ENCODE data around the gene STRA6. TPM values are rescaled to one million over a fixed set of nuclear protein-coding genes. Genes with fewer than 3 reads are reported as not detected.

Gene STRA6
- total RNA-seq, 1 donor from 2014 or later: not detected

GRCh38 chr15:74138642-74139041 is 63.9 kb downstream of the STRA6 start:
- no peak for DNase-seq
- ATAC-seq: no peak
- intact Hi-C loops (cut with micrococcal nuclease): no loop called here

- intact Hi-C loops (cut with micrococcal nuclease): no loop called here
- ATAC-seq (no peak), DNase-seq (no peak)
Observed at GRCh38 chr15:74137537-74137894, 65.1 kb downstream of the STRA6 start.

- peak; percentile 23 for ATAC-seq
- intact Hi-C loops (cut with micrococcal nuclease): no loop called here
- no peak for DNase-seq
Observed at GRCh38 chr15:74136814-74137536, 65.6 kb downstream of the STRA6 start.

- ATAC-seq: no peak
- intact Hi-C loops (cut with micrococcal nuclease): no loop called here
- DNase-seq: peak; percentile 45
Observed at GRCh38 chr15:74136540-74136813, 66.1 kb downstream of the STRA6 start.

DNA sequence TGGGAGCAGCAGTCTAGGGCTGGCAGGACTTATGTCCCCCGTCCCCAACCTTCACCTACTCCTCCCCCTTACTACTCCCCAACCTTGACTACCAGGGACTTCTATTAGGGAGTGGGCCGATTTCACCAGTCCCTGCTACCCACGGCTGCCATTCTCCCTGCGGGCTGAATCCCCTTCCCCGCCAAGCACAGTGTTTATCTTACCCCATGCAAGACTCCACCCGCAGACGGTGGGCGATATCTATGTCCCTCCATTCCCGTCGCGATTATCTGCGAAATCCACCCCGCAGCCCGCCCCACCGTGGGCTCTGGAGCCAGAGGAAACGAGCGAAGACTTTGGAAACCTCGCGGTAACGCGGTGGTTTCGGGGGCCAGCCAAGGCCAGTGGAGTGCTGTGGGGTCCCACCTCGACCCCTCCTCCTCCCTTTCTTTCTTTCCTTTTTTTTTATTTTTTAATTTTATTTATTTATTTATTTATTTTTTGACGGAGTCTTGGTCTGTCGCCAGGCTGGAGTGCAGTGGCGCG is 67.5 kb downstream of the STRA6 start:
- DNase-seq (no peak), ATAC-seq (no peak)
- intact Hi-C loops (cut with micrococcal nuclease): no loop called here

GRCh38 chr15:74134387-74135027 is 68.1 kb downstream of the STRA6 start:
- DNase-seq (peak; percentile 71), ATAC-seq (peak; percentile 45)
- intact Hi-C loops (cut with micrococcal nuclease): no loop called here

DNA sequence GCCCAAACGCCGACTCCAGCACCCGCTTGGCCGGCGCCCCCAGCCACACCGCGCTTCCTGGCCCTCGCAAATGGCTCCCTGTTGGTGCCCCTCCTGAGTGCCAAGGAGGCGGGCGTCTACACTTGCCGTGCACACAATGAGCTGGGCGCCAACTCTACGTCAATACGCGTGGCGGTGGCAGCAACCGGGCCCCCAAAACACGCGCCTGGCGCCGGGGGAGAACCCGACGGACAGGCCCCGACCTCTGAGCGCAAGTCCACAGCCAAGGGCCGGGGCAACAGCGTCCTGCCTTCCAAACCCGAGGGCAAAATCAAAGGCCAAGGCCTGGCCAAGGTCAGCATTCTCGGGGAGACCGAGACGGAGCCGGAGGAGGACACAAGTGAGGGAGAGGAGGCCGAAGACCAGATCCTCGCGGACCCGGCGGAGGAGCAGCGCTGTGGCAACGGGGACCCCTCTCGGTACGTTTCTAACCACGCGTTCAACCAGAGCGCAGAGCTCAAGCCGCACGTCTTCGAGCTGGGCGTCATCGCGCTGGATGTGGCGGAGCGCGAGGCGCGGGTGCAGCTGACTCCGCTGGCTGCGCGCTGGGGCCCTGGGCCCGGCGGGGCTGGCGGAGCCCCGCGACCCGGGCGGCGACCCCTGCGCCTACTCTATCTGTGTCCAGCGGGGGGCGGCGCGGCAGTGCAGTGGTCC is 68.7 kb downstream of the STRA6 start:
- DNase-seq: no peak
- no peak for ATAC-seq

GRCh38 chr15:74132681-74133651 is 69.6 kb downstream of the STRA6 start:
- ATAC-seq: no peak
- no peak for DNase-seq
- intact Hi-C loops (cut with micrococcal nuclease): no loop called here

More for the DNA sequence above, 68.7 kb downstream of the STRA6 start:
- intact Hi-C loops (cut with micrococcal nuclease): no loop called here

DNA sequence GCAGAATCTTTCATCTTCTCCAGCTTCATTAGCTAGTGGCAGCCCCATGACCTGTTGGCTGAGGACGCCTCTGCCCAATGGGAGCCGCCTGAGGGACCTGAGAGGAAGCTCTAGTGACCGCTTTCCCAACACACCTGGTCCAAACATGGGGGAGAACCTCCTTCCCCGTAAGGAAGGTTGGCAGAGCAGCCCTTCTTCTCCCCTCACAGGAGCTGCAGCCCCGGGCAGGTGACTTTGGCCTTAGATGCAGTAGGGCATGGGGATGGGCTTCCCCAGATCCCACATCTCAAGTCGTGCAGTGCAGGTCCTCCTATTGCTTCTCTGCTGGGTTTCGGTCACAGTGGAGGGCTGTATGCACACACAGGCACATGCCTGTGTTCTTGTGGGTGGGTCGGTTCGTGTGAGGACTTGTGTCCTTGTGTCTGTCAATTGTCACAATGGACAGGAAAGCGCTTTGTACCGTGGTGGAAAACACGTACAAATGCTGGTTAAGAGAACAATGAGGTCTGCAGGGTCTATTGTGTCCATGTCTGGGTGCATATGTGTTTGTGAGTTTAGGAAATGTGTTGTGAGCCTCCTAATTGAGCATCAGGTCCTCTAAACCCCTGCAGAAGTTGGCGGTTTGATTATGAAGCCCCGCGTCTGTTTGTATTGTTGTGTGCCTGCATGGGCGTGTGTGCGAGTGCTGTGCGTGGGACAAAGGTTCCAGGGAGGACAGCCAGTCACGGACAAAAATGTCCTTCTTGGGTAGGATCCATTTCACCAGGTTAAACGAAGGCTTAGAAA is 70.8 kb downstream of the STRA6 start:
- ATAC-seq: no peak
- no peak for DNase-seq
- intact Hi-C loops (cut with micrococcal nuclease): no loop called here

DNA sequence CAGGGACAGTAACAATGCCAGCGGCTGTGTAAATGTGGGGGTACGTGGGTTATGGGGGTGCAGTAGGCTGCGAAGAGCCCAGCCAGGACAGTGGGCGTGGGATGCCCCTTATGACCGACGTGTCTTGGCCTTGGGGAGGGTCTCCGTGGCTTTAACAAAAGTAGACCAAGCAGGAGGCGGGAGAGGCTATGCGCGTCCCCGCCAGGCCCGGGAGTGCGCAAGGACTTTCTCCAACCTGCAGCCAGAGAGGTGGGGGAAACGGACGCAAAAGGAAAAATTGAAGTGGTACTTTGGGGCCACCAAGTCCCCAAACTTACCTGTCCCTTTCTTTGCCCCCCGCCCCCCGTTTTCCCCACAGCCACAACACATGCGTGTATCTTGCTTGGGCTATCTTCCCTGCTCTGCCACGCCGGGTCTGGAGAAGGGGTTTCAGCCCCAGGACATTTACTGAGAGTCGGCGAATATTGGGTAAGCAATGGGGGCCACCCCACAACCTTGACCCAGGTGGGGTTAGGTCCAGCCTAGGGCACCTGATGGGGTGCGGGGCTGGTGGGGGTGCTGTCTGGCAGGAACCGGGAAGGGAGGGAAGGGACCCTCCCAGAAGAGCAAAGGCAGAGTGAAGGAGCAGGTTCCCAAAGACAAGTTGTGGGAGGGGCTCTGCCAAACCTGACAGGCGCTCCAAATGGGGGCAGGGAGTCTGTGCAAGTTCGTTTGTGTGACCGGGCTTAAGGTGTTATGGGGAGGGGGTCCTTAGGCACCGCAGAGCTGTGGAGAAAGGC is 71.5 kb downstream of the STRA6 start:
- ATAC-seq (no peak), DNase-seq (no peak)
- intact Hi-C loops (cut with micrococcal nuclease): no loop called here

GRCh38 chr15:74130155-74130848 is 72.3 kb downstream of the STRA6 start, which contains the start of gene ISLR2:
ISLR2 (plus strand) TSS chr15:74130586; CDS start chr15:74132755, 2,169 bp downstream.
- DNase-seq (no peak), ATAC-seq (no peak)
- intact Hi-C loops (cut with micrococcal nuclease): no loop called here

DNA sequence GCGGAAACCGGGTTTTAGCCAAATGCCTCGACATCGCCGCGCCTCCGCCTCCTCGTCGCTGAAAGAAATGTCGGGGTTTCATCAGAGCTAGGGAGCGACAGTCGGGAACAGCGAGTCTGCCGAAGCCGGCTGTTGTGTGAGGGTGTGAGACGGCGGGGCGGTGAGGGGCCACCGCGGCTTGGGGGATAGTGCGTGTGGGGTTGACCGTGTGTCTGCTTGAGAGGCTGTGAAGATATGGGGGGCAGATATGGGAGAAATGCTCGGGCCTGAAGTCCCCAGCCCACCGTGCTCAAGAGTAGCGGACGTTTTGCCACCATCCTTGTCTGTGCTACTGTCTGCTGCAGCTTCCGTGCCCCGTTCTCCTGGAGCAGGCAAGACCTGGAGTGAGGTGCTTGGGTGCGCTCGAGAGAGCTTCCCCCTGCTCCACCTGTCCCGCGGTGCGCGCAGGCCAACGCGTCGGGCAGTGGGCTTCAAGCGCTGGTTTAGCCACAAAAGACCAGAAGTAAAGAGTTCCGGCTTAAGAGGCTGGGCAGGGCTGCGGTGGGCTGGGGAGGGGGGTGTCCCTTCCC is 72.9 kb downstream of the STRA6 start:
- ATAC-seq (no peak), DNase-seq (no peak)
- intact Hi-C loops (cut with micrococcal nuclease): loop anchor here (5.0 kb wide), 1 partner anchor 178 kb away; no protein-coding TSS in a partner anchor

Other genes with a start within 250 kb of the STRA6 start
- 26.9 TPM for gene STOML1, start 210.5 kb downstream of the STRA6 start, total RNA-seq
- 20.8 TPM for gene PML, start 208.1 kb downstream of the STRA6 start, total RNA-seq
- not detected for gene GOLGA6A, start 120.2 kb downstream of the STRA6 start, total RNA-seq
- gene ISLR2, start 72.2 kb downstream of the STRA6 start, total RNA-seq: 2.2 TPM
- gene ISLR, start 29.1 kb downstream of the STRA6 start, total RNA-seq: 11.1 TPM
- not detected for gene CCDC33, start 33.5 kb upstream of the STRA6 start, total RNA-seq
- gene CYP11A1, start 164.9 kb upstream of the STRA6 start, total RNA-seq: 0.55 TPM
- 1.3 TPM for gene SEMA7A, start 231.2 kb upstream of the STRA6 start, total RNA-seq